Measurements from ENCODE around the gene STIMATE.

STIMATE gene

DNA sequence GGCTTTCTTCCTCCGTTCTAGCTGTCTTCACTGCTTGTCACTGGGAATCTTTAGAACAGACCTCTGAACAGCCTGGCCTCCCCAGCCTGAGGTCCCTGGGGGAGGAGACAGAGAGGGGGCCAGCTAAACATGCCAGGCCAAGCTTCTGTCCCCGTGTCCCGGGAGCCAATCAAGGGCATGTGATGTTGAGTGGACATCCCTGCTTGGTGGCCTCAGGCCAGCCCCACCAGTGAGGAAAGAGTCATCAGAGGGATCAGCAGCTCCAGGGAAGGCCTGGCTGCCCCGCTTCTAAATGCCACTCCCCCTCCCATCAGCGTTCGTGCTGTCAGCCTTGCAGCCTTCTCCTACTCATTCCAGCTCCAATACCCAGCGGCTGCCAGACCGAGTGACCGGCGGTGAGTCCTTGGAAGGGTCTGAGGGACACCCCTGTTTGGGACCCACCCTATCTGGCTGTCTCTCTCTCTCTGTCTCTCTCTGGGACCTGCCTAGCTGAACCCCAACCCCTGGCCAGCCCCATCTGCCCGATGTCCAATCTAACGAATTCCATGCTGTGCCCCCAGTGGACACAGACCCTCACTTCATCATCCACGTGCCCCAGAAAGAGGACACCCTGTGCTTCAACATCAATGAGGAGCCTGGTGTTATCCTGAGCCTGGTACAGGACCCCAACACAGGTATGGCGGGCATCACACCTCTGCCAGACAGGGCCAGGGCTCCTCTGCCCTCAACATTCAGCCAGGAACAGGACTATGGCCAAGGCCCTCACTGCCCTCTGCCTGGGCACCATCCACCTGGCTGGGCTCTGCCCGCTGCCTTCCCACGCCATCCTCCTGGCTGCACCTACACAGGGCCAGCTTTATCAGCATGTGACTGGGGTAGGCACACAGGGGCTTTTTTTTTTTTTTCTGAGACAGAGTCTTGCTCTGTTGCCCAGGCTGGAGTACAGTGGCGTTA is 109.4 kb downstream of the STIMATE start:
- TF ChIP-seq, protein P1, sequence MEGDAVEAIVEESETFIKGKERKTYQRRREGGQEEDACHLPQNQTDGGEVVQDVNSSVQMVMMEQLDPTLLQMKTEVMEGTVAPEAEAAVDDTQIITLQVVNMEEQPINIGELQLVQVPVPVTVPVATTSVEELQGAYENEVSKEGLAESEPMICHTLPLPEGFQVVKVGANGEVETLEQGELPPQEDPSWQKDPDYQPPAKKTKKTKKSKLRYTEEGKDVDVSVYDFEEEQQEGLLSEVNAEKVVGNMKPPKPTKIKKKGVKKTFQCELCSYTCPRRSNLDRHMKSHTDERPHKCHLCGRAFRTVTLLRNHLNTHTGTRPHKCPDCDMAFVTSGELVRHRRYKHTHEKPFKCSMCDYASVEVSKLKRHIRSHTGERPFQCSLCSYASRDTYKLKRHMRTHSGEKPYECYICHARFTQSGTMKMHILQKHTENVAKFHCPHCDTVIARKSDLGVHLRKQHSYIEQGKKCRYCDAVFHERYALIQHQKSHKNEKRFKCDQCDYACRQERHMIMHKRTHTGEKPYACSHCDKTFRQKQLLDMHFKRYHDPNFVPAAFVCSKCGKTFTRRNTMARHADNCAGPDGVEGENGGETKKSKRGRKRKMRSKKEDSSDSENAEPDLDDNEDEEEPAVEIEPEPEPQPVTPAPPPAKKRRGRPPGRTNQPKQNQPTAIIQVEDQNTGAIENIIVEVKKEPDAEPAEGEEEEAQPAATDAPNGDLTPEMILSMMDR (IDR thresholded peaks at IDR 0.05; ENCODE audit: borderline replicate concordance, control extremely low read depth, extremely low read depth, insufficient read depth, missing control alignments): no peak
- in situ Hi-C loops (cut with MboI; ENCODE audit: low sequenced_read_pairs, unreplicated experiment): no loop called here
- no peak for DNase-seq (ENCODE audit: low spot score)

DNA sequence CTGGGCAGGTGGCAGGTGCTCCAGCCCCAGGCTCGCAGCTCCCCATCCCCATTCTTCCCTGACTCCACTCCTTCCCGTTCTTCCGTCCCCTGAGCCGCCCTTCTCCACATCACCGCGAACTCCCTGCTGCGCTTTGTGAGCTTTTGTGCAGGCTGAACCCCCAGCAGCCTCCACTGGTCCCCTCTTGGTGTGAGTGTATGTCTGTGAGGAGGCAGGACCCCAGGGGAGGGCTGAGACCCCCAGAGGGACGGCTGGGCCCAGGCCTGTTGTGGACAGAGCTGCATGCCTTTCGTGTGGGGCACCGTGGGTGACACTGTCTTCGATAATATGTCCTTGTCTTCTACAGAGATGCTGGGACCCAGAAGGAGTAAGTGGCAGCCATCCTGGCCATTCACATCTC is 110.1 kb downstream of the STIMATE start:
- TF ChIP-seq, protein P1 (IDR thresholded peaks at IDR 0.05; ENCODE audit: borderline replicate concordance, control extremely low read depth, extremely low read depth, insufficient read depth, missing control alignments): no peak
- in situ Hi-C loops (cut with MboI; ENCODE audit: low sequenced_read_pairs, unreplicated experiment): no loop called here
- no peak for DNase-seq (ENCODE audit: low spot score)
